Effector memory CD4-positive, alpha-beta T cell (primary cell): ENCODE results near the gene PAX4.

Experiments
- DNase-seq, 3 donors: peaks; one replicate each; pipeline ENCODE4 v3.0.0-alpha.2; 2020
- H3K27ac ChIP-seq: 2 replicates; pipeline ENCODE4 v1.7.0; 2013; ENCODE audit warnings: mild to moderate bottlenecking, low read length, moderate library complexity; ENCODE audit not compliant: insufficient read depth, poor library complexity, severe bottlenecking
- H3K27me3 ChIP-seq: replicated peaks from 2 replicates; pipeline ENCODE4 v1.7.0; 2013; ENCODE audit warnings: mild to moderate bottlenecking, low read length; ENCODE audit not compliant: insufficient read depth, control insufficient read depth, poor library complexity, severe bottlenecking
- H3K36me3 ChIP-seq: 2 replicates; pipeline ENCODE4 v1.7.0; 2013; ENCODE audit warnings: mild to moderate bottlenecking, low read length, moderate library complexity; ENCODE audit not compliant: control insufficient read depth, insufficient read depth
- H3K4me1 ChIP-seq: 2 replicates; pipeline ENCODE4 v1.7.0; 2013; ENCODE audit warnings: low read length, mild to moderate bottlenecking; ENCODE audit not compliant: control insufficient read depth, insufficient read depth, poor library complexity, severe bottlenecking
- H3K4me3 ChIP-seq: 2 replicates; pipeline ENCODE4 v1.7.0; 2013; ENCODE audit warnings: low read length, low read depth, mild to moderate bottlenecking; ENCODE audit not compliant: insufficient read depth, poor library complexity, severe bottlenecking
- H3K9me3 ChIP-seq: 2 replicates; pipeline ENCODE4 v1.7.0; 2013; ENCODE audit warnings: mild to moderate bottlenecking, low read length, moderate library complexity; ENCODE audit not compliant: control insufficient read depth
- total RNA-seq, 3 donors: gene quantifications; one replicate each; lab custom pipeline; 2026; lab: John Stamatoyannopoulos, UW

The PAX4 gene
- total RNA-seq = 0 reads per million in 3 donors

GRCh38 chr7:127618042-127618441, at the start of gene PAX4:
TSS of gene PAX4 (minus strand) at chr7:127618142. CDS start at chr7:127615928, 2,214 bp downstream.
- no peak for DNase-seq
- no peaks in the 10 kb centered on the region for H3K4me1 ChIP-seq
- H3K9me3 ChIP-seq = no peaks in the 10 kb centered on the region
- no peak within 1 kb of the TSS for H3K4me3 ChIP-seq
- H3K36me3 ChIP-seq = no peaks in the 10 kb centered on the region
- no peak within 1 kb of the TSS for H3K27ac ChIP-seq
- peaks cover 8% of the 10 kb centered on the region for H3K27me3 ChIP-seq

GRCh38 chr7:127667017-127667670, 49.2 kb upstream of the PAX4 start:
- DNase-seq = no peak
- Histone ChIP-seq H3K27me3 (no peaks in the 10 kb centered on the region), H3K4me3 (no peak overlapping the region), H3K36me3 (no peaks in the 10 kb centered on the region), H3K4me1 (no peaks in the 10 kb centered on the region), H3K27ac (no peak overlapping the region), H3K9me3 (no peaks in the 10 kb centered on the region)

GRCh38 chr7:127666602-127667001, 48.7 kb upstream of the PAX4 start:
- no peaks in the 10 kb centered on the region for H3K27me3 ChIP-seq
- H3K9me3 ChIP-seq = no peaks in the 10 kb centered on the region
- no peak for DNase-seq
- no peak overlapping the region for H3K4me3 ChIP-seq
- peaks cover under 1% of the 10 kb centered on the region for H3K36me3 ChIP-seq
- H3K27ac ChIP-seq = no peak overlapping the region
- H3K4me1 ChIP-seq = no peaks in the 10 kb centered on the region

- DNase-seq = no peak
- Histone ChIP-seq H3K4me3 (no peak overlapping the region), H3K36me3 (peaks cover 7% of the 10 kb centered on the region), H3K9me3 (no peaks in the 10 kb centered on the region), H3K4me1 (no peaks in the 10 kb centered on the region), H3K27me3 (no peaks in the 10 kb centered on the region), H3K27ac (no peak overlapping the region)
Observed at GRCh38 chr7:127665922-127666321, 48.0 kb upstream of the PAX4 start.

GRCh38 chr7:127658970-127659630, 41.2 kb upstream of the PAX4 start:
- H3K9me3 ChIP-seq = no peaks in the 10 kb centered on the region
- peaks cover 16% of the 10 kb centered on the region for H3K36me3 ChIP-seq
- H3K27me3 ChIP-seq = no peaks in the 10 kb centered on the region
- no peak for DNase-seq
- H3K4me3 ChIP-seq = no peak overlapping the region
- H3K4me1 ChIP-seq = peaks cover 3% of the 10 kb centered on the region
- no peak overlapping the region for H3K27ac ChIP-seq

GRCh38 chr7:127657500-127657899, 39.6 kb upstream of the PAX4 start:
- Histone ChIP-seq H3K4me1 (peaks cover 13% of the 10 kb centered on the region), H3K27me3 (no peaks in the 10 kb centered on the region), H3K4me3 (no peak overlapping the region), H3K36me3 (peaks cover 16% of the 10 kb centered on the region), H3K9me3 (no peaks in the 10 kb centered on the region), H3K27ac (no peak overlapping the region)
- no peak for DNase-seq

- H3K27me3 ChIP-seq = no peaks in the 10 kb centered on the region
- DNase-seq = no peak
Observed at GRCh38 chr7:127655720-127656119, 37.8 kb upstream of the PAX4 start.

GRCh38 chr7:127654404-127655394, 36.8 kb upstream of the PAX4 start:
- no peak for DNase-seq
- Histone ChIP-seq H3K27me3 (no peaks in the 10 kb centered on the region), H3K4me3 (no peak overlapping the region), H3K4me1 (peaks cover 13% of the 10 kb centered on the region), H3K27ac (no peak overlapping the region), H3K9me3 (no peaks in the 10 kb centered on the region), H3K36me3 (peaks cover 2% of the 10 kb centered on the region)

More at GRCh38 chr7:127655720-127656119, 37.8 kb upstream of the PAX4 start:
- Histone ChIP-seq H3K36me3 (peaks cover 8% of the 10 kb centered on the region), H3K27ac (no peak overlapping the region), H3K4me1 (peaks cover 13% of the 10 kb centered on the region), H3K9me3 (no peaks in the 10 kb centered on the region), H3K4me3 (no peak overlapping the region)

- no peaks in the 10 kb centered on the region for H3K36me3 ChIP-seq
- no peak overlapping the region for H3K27ac ChIP-seq
- no peaks in the 10 kb centered on the region for H3K27me3 ChIP-seq
- no peak for DNase-seq
- no peaks in the 10 kb centered on the region for H3K9me3 ChIP-seq
- H3K4me1 ChIP-seq = peaks cover 13% of the 10 kb centered on the region
- H3K4me3 ChIP-seq = peak overlapping the region; percentile 87
Observed at GRCh38 chr7:127653396-127653795, 35.5 kb upstream of the PAX4 start.
